22Rv1 (cell line): ENCODE measurements around the gene WNK2.
"Not testable (repeated sequence)": the region's sequence is repeated elsewhere in the genome, so short reads cannot be mapped to it uniquely, and the experiment has no call there.

ENCODE experiments used
- H3K27ac ChIP-seq: fragments of 450-650 bp; 2 replicates; pipeline ENCODE4 v1.5.1; 2017
- ZFX ChIP-seq: fragments of 450-650 bp; IDR thresholded peaks from 2 replicates; pipeline ENCODE4 v1.6.1; 2017; ENCODE audit warnings: antibody characterized with exemption, borderline replicate concordance
- TF ChIP-seq, protein P1 (sequence below): fragments of 450-650 bp; IDR thresholded peaks from 2 replicates; pipeline ENCODE4 v1.5.1; 2017; ENCODE audit warnings: mild to moderate bottlenecking

The WNK2 gene

DNA sequence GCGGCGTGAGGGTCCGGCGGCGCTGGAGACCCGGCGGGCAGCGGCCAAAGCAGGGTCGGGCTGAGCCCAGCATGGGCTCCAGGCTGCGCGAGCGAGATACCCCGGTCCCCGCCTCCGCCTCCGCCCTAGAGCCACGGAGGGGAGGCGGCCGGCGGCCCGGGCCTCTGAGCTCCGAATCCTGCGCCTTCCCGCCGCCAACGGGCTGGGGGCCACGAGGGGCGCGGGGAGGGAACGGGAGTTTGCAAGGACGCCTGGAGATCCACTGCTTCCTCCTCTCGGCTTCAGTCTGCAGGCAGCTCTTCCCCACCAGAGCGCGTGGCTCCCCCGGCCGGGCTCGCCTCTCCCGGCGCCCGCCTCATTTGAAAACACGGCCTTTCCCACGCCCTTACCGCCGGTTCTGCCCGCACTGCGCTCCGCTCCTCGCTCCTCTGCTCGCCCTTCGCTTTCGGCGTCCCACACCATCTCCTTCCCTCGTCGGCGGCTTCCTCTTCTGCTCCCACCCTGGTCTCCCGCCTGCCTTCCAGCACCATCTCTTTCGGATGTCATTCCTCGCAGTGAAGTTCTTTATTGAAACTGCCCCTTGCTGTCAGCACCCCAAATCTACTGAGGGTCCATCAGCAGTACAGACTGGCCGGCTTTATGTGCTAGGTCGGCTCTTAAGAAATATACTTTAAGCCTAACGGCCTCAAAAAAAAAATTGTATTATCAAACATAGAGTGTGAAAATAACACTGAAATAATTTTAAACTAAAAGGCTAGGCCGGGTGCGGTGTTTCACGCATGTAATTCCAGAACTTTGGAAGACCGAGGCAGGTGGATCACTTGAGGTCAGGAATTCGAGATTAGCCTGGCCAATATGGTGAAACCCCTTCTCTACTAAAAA, 162.5 kb downstream of the WNK2 start:
- H3K27ac ChIP-seq: no peak overlapping the region
- TF ChIP-seq ZFX: no peak
- TF ChIP-seq, protein P1, sequence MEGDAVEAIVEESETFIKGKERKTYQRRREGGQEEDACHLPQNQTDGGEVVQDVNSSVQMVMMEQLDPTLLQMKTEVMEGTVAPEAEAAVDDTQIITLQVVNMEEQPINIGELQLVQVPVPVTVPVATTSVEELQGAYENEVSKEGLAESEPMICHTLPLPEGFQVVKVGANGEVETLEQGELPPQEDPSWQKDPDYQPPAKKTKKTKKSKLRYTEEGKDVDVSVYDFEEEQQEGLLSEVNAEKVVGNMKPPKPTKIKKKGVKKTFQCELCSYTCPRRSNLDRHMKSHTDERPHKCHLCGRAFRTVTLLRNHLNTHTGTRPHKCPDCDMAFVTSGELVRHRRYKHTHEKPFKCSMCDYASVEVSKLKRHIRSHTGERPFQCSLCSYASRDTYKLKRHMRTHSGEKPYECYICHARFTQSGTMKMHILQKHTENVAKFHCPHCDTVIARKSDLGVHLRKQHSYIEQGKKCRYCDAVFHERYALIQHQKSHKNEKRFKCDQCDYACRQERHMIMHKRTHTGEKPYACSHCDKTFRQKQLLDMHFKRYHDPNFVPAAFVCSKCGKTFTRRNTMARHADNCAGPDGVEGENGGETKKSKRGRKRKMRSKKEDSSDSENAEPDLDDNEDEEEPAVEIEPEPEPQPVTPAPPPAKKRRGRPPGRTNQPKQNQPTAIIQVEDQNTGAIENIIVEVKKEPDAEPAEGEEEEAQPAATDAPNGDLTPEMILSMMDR: no peak

DNA sequence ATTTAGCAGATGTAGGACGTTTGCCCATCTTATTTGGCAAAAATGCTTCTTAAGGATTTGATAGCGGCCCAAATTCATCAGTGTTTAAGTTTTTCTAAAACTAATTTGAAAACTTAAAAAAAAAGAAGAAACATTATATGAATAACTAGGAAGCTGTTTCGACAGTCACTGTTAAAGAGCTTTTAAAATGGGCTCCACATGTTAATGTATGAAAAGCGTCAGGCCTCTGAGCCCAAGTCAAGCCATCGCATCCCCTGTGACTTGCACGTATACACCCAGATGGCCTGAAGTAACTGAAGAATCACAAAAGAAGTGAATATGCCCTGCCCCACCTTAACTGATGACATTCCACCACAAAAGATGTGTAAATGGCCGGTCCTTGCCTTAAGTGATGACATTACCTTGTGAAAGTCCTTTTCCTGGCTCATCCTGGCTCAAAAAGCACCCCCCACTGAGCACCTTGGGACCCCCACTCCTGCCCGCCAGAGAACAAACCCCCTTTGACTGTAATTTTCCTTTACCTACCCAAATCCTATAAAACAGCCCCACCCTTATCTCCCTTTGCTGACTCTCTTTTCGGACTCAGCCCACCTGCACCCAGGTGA, 163.5 kb downstream of the WNK2 start:
- not testable (repeated sequence) for H3K27ac ChIP-seq

DNA sequence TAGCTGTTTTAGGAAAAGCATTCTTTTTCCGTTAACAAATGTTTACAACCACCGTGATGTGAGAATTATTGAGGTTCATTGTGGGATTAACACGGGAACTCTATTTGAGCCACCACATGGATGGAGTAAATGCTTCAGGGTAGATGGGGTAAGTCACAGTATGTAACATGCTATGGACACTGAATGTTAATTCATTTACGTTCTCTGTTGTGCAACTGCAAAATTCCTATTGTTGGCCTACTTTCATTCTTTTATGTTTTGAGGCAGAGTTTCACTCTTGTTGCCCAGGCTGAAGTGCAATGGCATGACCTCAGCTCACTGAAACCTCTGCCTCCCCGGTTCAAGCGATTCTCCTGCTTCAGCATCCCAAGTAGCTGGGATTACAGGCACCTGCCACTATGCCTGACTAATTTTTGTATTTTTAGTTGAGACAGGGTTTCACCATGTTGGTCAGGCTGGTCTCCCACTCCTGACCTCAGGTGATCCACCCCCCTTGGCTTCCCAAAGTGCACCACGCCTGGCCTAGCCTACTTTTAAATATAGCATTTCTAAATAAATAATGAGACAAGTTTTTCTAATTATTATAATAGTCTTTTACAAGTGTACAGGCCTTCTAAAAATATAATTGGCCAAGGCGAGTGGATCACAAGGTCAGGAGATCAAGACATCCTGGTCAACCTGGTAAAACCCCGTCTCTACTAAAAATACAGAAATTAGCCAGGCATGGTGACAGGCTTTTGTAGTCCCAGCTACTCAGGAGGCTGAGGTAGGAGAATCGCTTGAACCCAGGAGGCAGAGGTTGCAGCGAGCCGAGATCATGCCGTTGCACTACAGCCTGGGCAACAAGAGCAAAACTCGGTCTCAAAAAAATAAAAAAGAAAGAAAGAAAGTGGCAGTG, 169.7 kb downstream of the WNK2 start:
- not testable (repeated sequence) for H3K27ac ChIP-seq

GRCh38 chr9:93354451-93354850, 170.5 kb downstream of the WNK2 start:
- no peak overlapping the region for H3K27ac ChIP-seq
- no peak for TF ChIP-seq ZFX
- TF ChIP-seq, protein P1: no peak

- TF ChIP-seq, protein P1: no peak
- TF ChIP-seq ZFX: no peak
- H3K27ac ChIP-seq: no peak overlapping the region
Measured at GRCh38 chr9:93355827-93356226, 171.9 kb downstream of the WNK2 start.

DNA sequence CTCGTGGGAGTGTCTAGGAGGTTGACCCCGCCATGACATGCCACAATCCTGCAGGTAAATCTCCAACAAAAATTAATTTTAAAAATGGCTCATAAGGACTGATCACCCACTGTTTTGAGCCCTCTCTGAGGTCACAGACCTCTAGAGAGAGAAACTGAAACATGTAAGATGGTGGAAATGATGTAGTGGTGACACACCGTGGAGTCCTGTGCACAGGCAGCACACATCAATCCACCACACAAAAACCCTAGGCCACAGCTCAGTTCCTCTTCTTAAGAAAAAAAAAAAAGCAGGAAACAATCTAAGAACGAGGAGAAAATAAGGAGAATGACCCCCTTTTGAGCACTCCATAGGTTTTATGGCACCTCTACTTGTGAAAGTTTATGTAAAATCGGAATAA, 173.7 kb downstream of the WNK2 start:
- TF ChIP-seq, protein P1: no peak
- no peak overlapping the region for H3K27ac ChIP-seq

GRCh38 chr9:93359907-93360306, 176.0 kb downstream of the WNK2 start:
- H3K27ac ChIP-seq: not testable (repeated sequence)

- no peak for TF ChIP-seq ZFX
- TF ChIP-seq, protein P1: no peak
- no peak overlapping the region for H3K27ac ChIP-seq
Measured at GRCh38 chr9:93361995-93362394, 178.1 kb downstream of the WNK2 start.
